ENCODE measurements around the gene NEUROD4. TPM values are rescaled to one million over a fixed set of nuclear protein-coding genes. Genes with fewer than 3 reads are reported as not detected.

The NEUROD4 gene
- total and polyA plus RNA-seq, 5 donors = not detected

GRCh38 chr12:55063291-55063690, 43.5 kb downstream of the NEUROD4 start:
- Histone ChIP-seq H3K4me3 (ENCODE audit: low read length) (no peak overlapping the region), H3K9me3 (ENCODE audit: control insufficient read depth, low read length) (no peaks in the 10 kb centered on the region), H3K27ac (ENCODE audit: low read length) (no peak overlapping the region), H3K4me1 (ENCODE audit: control insufficient read depth, insufficient read depth, low read length) (no peaks in the 10 kb centered on the region), H3K27me3 (ENCODE audit: control insufficient read depth, insufficient read depth) (peaks cover 4% of the 10 kb centered on the region)
- DNase-seq (no peak), ATAC-seq (no peak)
- WGBS = 58% methylated on average over 2 of the region's 2 CpGs
- intact Hi-C loops (cut with DNase I) = no loop called here

- Histone ChIP-seq H3K9me3 (ENCODE audit: control insufficient read depth, low read length) (no peaks in the 10 kb centered on the region), H3K27ac (ENCODE audit: low read length) (no peak overlapping the region), H3K4me1 (ENCODE audit: control insufficient read depth, insufficient read depth, low read length) (no peaks in the 10 kb centered on the region), H3K27me3 (ENCODE audit: control insufficient read depth, insufficient read depth) (no peaks in the 10 kb centered on the region), H3K4me3 (ENCODE audit: low read length) (no peak overlapping the region)
- WGBS = 62% methylated on average over 4 of the region's 4 CpGs
- intact Hi-C loops (cut with DNase I) = no loop called here
- DNase-seq (no peak), ATAC-seq (no peak)
Measured at GRCh38 chr12:55065535-55065934, 45.8 kb downstream of the NEUROD4 start.

GRCh38 chr12:55067701-55068100, 47.9 kb downstream of the NEUROD4 start:
- no peak for ATAC-seq
- Histone ChIP-seq H3K27ac (ENCODE audit: low read length) (no peak overlapping the region), H3K4me3 (ENCODE audit: low read length) (no peak overlapping the region), H3K27me3 (ENCODE audit: control insufficient read depth, insufficient read depth) (no peaks in the 10 kb centered on the region), H3K9me3 (ENCODE audit: control insufficient read depth, low read length) (no peaks in the 10 kb centered on the region), H3K4me1 (ENCODE audit: control insufficient read depth, insufficient read depth, low read length) (no peaks in the 10 kb centered on the region)
- intact Hi-C loops (cut with DNase I) = no loop called here
- DNase-seq = no peak
- WGBS = 72% methylated on average over 8 of the region's 8 CpGs

DNA sequence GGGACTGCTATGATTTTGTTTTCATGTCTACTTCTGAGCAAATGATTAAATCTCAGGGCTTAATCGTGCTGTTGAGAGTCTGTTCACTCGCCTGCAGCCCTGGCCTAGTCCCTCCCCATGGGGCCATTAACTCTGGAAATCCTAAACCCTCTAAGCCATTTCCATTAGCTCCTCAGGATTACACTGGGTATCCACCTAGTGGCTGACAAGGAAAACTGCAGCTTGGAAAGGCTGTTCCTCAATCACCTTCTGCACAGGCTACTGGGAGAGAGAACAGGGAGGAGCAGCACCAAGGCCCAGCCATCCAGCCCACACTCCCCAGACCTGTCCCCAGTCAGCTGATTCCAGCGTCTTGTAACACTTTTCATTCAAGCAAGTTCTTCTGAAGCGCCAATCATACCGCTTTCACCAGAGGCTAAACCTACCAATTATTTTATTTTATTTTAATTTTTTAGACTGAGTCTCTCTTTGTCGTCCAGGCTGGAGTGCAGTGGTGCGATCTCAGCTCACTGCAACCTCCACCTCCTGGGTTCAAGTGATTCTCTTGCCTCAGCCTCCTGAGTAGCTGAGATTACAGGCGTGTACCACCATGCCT, 48.7 kb downstream of the NEUROD4 start:
- DNase-seq = no peak
- no peak overlapping the region for H3K27ac ChIP-seq (ENCODE audit: low read length)
- no peaks in the 10 kb centered on the region for H3K9me3 ChIP-seq (ENCODE audit: control insufficient read depth, low read length)
- no peaks in the 10 kb centered on the region for H3K4me1 ChIP-seq (ENCODE audit: control insufficient read depth, insufficient read depth, low read length)
- intact Hi-C loops (cut with DNase I) = no loop called here
- 54% methylated on average over 8 of the region's 8 CpGs for WGBS
- no peak overlapping the region for H3K4me3 ChIP-seq (ENCODE audit: low read length)
- H3K27me3 ChIP-seq (ENCODE audit: control insufficient read depth, insufficient read depth) = no peaks in the 10 kb centered on the region
- ATAC-seq = peak; percentile 65 to 77

DNA sequence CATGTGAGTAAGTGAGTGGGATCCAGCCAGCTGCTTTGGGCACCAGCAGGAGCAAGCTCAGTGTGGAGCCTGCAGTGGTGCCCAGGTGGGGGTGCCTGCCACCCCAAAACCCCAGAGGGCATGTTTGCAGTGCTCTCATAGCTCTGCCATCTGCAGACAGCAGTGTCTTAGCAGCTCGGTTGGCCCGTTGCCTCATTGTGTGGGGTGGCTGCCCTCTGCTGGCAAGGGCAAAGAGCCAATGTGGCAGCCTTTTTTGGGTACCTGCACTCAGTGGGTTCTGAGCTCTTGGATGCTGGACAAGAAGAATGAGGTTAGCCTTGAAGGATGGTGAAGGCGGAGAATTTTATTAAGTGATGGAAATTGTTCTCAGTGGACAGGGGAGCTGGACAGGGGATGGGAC, 52.3 kb downstream of the NEUROD4 start:
- intact Hi-C loops (cut with DNase I) = loop anchor here (2.0 to 5.0 kb wide), 2 partner anchors 79 to 80 kb away; no protein-coding TSS in a partner anchor
- peak; percentile 32 to 41 for ATAC-seq
- no peaks in the 10 kb centered on the region for H3K4me1 ChIP-seq (ENCODE audit: control insufficient read depth, insufficient read depth, low read length)
- DNase-seq = peak; percentile 32 to 70 (median 65)
- H3K27ac ChIP-seq (ENCODE audit: low read length) = no peak overlapping the region
- WGBS = 62% methylated on average over 3 of the region's 3 CpGs
- no peaks in the 10 kb centered on the region for H3K9me3 ChIP-seq (ENCODE audit: control insufficient read depth, low read length)
- no peak overlapping the region for H3K4me3 ChIP-seq (ENCODE audit: low read length)
- H3K27me3 ChIP-seq (ENCODE audit: control insufficient read depth, insufficient read depth) = no peaks in the 10 kb centered on the region

GRCh38 chr12:55073043-55074022, 53.6 kb downstream of the NEUROD4 start:
- no peak overlapping the region for H3K4me3 ChIP-seq (ENCODE audit: low read length)
- intact Hi-C loops (cut with DNase I) = loop anchor here (2.0 to 5.0 kb wide), 2 partner anchors 81 kb away; no protein-coding TSS in a partner anchor
- ATAC-seq (peak; percentile 57 to 69), DNase-seq (peak; percentile 63 to 84 (median 78))
- H3K9me3 ChIP-seq (ENCODE audit: control insufficient read depth, low read length) = no peaks in the 10 kb centered on the region
- no peaks in the 10 kb centered on the region for H3K27me3 ChIP-seq (ENCODE audit: control insufficient read depth, insufficient read depth)
- H3K27ac ChIP-seq (ENCODE audit: low read length) = no peak overlapping the region
- 32% methylated on average over 8 of the region's 8 CpGs for WGBS
- no peaks in the 10 kb centered on the region for H3K4me1 ChIP-seq (ENCODE audit: control insufficient read depth, insufficient read depth, low read length)

GRCh38 chr12:55074806-55075205, 55.0 kb downstream of the NEUROD4 start:
- ATAC-seq (no peak), DNase-seq (no peak)
- Histone ChIP-seq H3K4me3 (ENCODE audit: low read length) (no peak overlapping the region), H3K4me1 (ENCODE audit: control insufficient read depth, insufficient read depth, low read length) (no peaks in the 10 kb centered on the region), H3K27me3 (ENCODE audit: control insufficient read depth, insufficient read depth) (no peaks in the 10 kb centered on the region), H3K27ac (ENCODE audit: low read length) (no peak overlapping the region), H3K9me3 (ENCODE audit: control insufficient read depth, low read length) (no peaks in the 10 kb centered on the region)
- WGBS = 53% methylated on average over 3 of the region's 3 CpGs
- intact Hi-C loops (cut with DNase I) = loop anchor here in 2 of 4 donors (5.0 kb wide), 1 partner anchor 83 kb away; no protein-coding TSS in a partner anchor

Other genes starting within 250 kb of the NEUROD4 start
- gene MUCL1, start 165.5 kb upstream of the NEUROD4 start, total RNA-seq = 1 to 10 TPM in 1 of 4 donors, not detected in 3; 1.1 TPM
- gene MUCL1, start 165.5 kb upstream of the NEUROD4 start, polyA plus RNA-seq = 1.5 TPM
- gene TESPA1, start 35.2 kb upstream of the NEUROD4 start, total RNA-seq = 1 to 10 TPM in 1 of 4 donors, under 1 TPM in 3; 0.59 to 1.1 (median 0.83) TPM
- 0.14 TPM for gene TESPA1, start 35.2 kb upstream of the NEUROD4 start, polyA plus RNA-seq
- gene OR9K2, start 106.4 kb downstream of the NEUROD4 start, total RNA-seq = not detected
- not detected for gene OR9K2, start 106.4 kb downstream of the NEUROD4 start, polyA plus RNA-seq
- gene OR10A7, start 201.1 kb downstream of the NEUROD4 start, total RNA-seq = not detected
- not detected for gene OR10A7, start 201.1 kb downstream of the NEUROD4 start, polyA plus RNA-seq
- gene OR6C74, start 224.6 kb downstream of the NEUROD4 start, total RNA-seq = not detected
- not detected for gene OR6C74, start 224.6 kb downstream of the NEUROD4 start, polyA plus RNA-seq